Left forelimb (tissue), 1 donor: ENCODE results near the gene MT1B.

Source experiments
- DNase-seq: peaks from one replicate; pipeline ENCODE4 v3.0.0-alpha.2; 2018; ENCODE audit warnings: low spot score

The MT1B gene

GRCh38 chr16:56651586-56651985 lies at the start of gene MT1B:
Gene MT1B, plus strand, starts transcription at chr16:56651886. Its CDS starts 68 bp downstream, at chr16:56651954.
- DNase-seq, result no peak

- no peak for DNase-seq
These were observed 48.1 kb upstream of the MT1B start for GRCh38 chr16:56603589-56603988.

- DNase-seq, result no peak
These were observed 46.7 kb upstream of the MT1B start for GRCh38 chr16:56604966-56605365.

GRCh38 chr16:56605475-56605874 lies 46.2 kb upstream of the MT1B start:
- DNase-seq, result no peak

- DNase-seq, result no peak
These were observed 45.6 kb upstream of the MT1B start for GRCh38 chr16:56606071-56606475.

- no peak for DNase-seq
These were observed 45.1 kb upstream of the MT1B start for GRCh38 chr16:56606476-56607108.

- peak; percentile 76 for DNase-seq
These were observed 44.5 kb upstream of the MT1B start for GRCh38 chr16:56607109-56607618.

- DNase-seq, result no peak
These were observed 44.0 kb upstream of the MT1B start for GRCh38 chr16:56607675-56608042.

GRCh38 chr16:56608043-56608875 lies 43.4 kb upstream of the MT1B start, which contains the start of gene MT2A:
Gene MT2A, plus strand, starts transcription at chr16:56608584. Its CDS starts 72 bp downstream, at chr16:56608656.
- peak; percentile 87 for DNase-seq

GRCh38 chr16:56608876-56609462 lies 42.7 kb upstream of the MT1B start:
- no peak for DNase-seq

GRCh38 chr16:56609463-56609921 lies 42.2 kb upstream of the MT1B start:
- no peak for DNase-seq

GRCh38 chr16:56610017-56610608 lies 41.6 kb upstream of the MT1B start:
- no peak for DNase-seq

GRCh38 chr16:56610609-56611111 lies 41.0 kb upstream of the MT1B start:
- DNase-seq, result no peak

- no peak for DNase-seq
These were observed 40.3 kb upstream of the MT1B start for GRCh38 chr16:56611281-56611833.

GRCh38 chr16:56613706-56614105 lies 38.0 kb upstream of the MT1B start:
- no peak for DNase-seq

GRCh38 chr16:56614549-56614991 lies 37.1 kb upstream of the MT1B start:
- DNase-seq, result no peak

GRCh38 chr16:56615353-56615752 lies 36.3 kb upstream of the MT1B start:
- no peak for DNase-seq

GRCh38 chr16:56616608-56617211 lies 35.0 kb upstream of the MT1B start:
- no peak for DNase-seq

GRCh38 chr16:56617212-56618085 lies 34.2 kb upstream of the MT1B start:
- peak; percentile 78 for DNase-seq

- DNase-seq, result no peak
These were observed 33.5 kb upstream of the MT1B start for GRCh38 chr16:56618138-56618537.
